Osteoblast (primary cell): ENCODE results near the gene HACD2. TPM values are rescaled to one million over a fixed set of nuclear protein-coding genes. Genes with fewer than 3 reads are reported as not detected.

Experiments used
- DNase-seq: peaks from one replicate; pipeline ENCODE4 v3.0.0; 2011; ENCODE audit warnings: low spot score, mixed read lengths; ENCODE audit not compliant: insufficient read length; ENCODE audit errors: missing footprints
- H2AFZ ChIP-seq: 2 replicates; pipeline ENCODE4 v1.6.0; 2011; ENCODE audit warnings: mild to moderate bottlenecking, low read length
- H3K27ac ChIP-seq: 2 replicates; pipeline ENCODE4 v1.5.1; 2011; ENCODE audit warnings: mild to moderate bottlenecking, low read depth, low read length, moderate library complexity
- H3K27me3 ChIP-seq: 2 replicates; pipeline ENCODE4 v1.6.0; 2012; ENCODE audit warnings: mild to moderate bottlenecking, control low read depth, inconsistent platforms, low read length, moderate library complexity; ENCODE audit not compliant: insufficient read depth
- H3K36me3 ChIP-seq: 2 replicates; pipeline ENCODE4 v1.5.1; 2011; ENCODE audit warnings: mild to moderate bottlenecking, low read length, control low read depth, moderate library complexity; ENCODE audit not compliant: insufficient read depth
- H3K4me1 ChIP-seq: 2 replicates; pipeline ENCODE4 v1.5.1; 2011; ENCODE audit warnings: mild to moderate bottlenecking, low read length, control low read depth, moderate library complexity; ENCODE audit not compliant: insufficient read depth
- H3K4me2 ChIP-seq: 2 replicates; pipeline ENCODE4 v1.6.0; 2011; ENCODE audit warnings: mild to moderate bottlenecking, low read length; ENCODE audit not compliant: insufficient read depth
- H3K4me3 ChIP-seq: fragments of 200-600 bp; sonication (generic); 3 replicates; pipeline ENCODE4 v1.5.1; 2012; ENCODE audit warnings: mild to moderate bottlenecking, low read length, inconsistent platforms; ENCODE audit not compliant: insufficient read depth
- H3K79me2 ChIP-seq: 2 replicates; pipeline ENCODE4 v1.6.0; 2012; ENCODE audit warnings: mild to moderate bottlenecking, low read length, control low read depth, inconsistent platforms; ENCODE audit not compliant: insufficient read depth
- H3K9me3 ChIP-seq: 2 replicates; pipeline ENCODE4 v1.5.1; 2011; ENCODE audit warnings: low read depth, low read length, control low read depth
- H4K20me1 ChIP-seq: 2 replicates; pipeline ENCODE4 v1.6.0; 2012; ENCODE audit warnings: mild to moderate bottlenecking, low read length, control low read depth; ENCODE audit not compliant: insufficient read depth
- CTCF ChIP-seq: IDR thresholded peaks from 2 replicates; pipeline ENCODE4 v1.5.1; 2011; ENCODE audit warnings: mild to moderate bottlenecking, low read depth, low read length, moderate library complexity; ENCODE audit errors: extremely low read depth
- total RNA-seq: library from RNA; depleted of rRNA; stranded (reverse); fragments of >200 nt; gene quantifications from 2 replicates; pipeline ENCODE4 v1.2.3, GENCODE V29; 2012

Gene HACD2
- 22.7 and 27.5 TPM in 2 replicates for total RNA-seq

- Histone ChIP-seq H3K4me1 (peaks cover 21% of the 10 kb centered on the region), H3K79me2 (peaks cover 18% of the 10 kb centered on the region), H3K4me2 (peak within 1 kb of the TSS; percentile 90), H3K27me3 (no peaks in the 10 kb centered on the region), H3K27ac (peak within 1 kb of the TSS; percentile 82), H4K20me1 (no peaks in the 10 kb centered on the region), H3K36me3 (peaks cover 12% of the 10 kb centered on the region), H3K4me3 (peak within 1 kb of the TSS; percentile 73), H3K9me3 (no peaks in the 10 kb centered on the region), H2AFZ (peak within 1 kb of the TSS; percentile 87)
- peak; percentile 96 for DNase-seq
- TF ChIP-seq CTCF: no peak
These were observed at the start of gene HACD2 for GRCh38 chr3:123584988-123585937. Gene HACD2 (minus strand): TSS chr3:123585053. CDS start chr3:123585027, 26 bp downstream.

- Histone ChIP-seq H3K4me1 (peaks cover 12% of the 10 kb centered on the region), H3K4me3 (no peak overlapping the region), H4K20me1 (peaks cover 10% of the 10 kb centered on the region), H3K27ac (peak overlapping the region; percentile 12), H3K27me3 (no peaks in the 10 kb centered on the region), H2AFZ (no peak overlapping the region), H3K9me3 (no peaks in the 10 kb centered on the region), H3K4me2 (no peak overlapping the region), H3K36me3 (peaks cover 61% of the 10 kb centered on the region), H3K79me2 (no peaks in the 10 kb centered on the region)
- TF ChIP-seq CTCF: no peak
- DNase-seq: peak; percentile 73
These were observed 49.5 kb upstream of the HACD2 start for GRCh38 chr3:123634149-123635051.

- Histone ChIP-seq H3K27ac (no peak overlapping the region), H4K20me1 (peaks cover 6% of the 10 kb centered on the region), H2AFZ (no peak overlapping the region), H3K9me3 (no peaks in the 10 kb centered on the region), H3K27me3 (no peaks in the 10 kb centered on the region), H3K4me3 (no peak overlapping the region), H3K4me1 (peaks cover 12% of the 10 kb centered on the region), H3K79me2 (no peaks in the 10 kb centered on the region), H3K4me2 (no peak overlapping the region), H3K36me3 (peaks cover 61% of the 10 kb centered on the region)
- peak; percentile 59 for DNase-seq
- no peak for TF ChIP-seq CTCF
These were observed 48.7 kb upstream of the HACD2 start for GRCh38 chr3:123633530-123633929.
